Measurements from ENCODE around the gene RPL36AL. TPM values are rescaled to one million over a fixed set of nuclear protein-coding genes. Genes with fewer than 3 reads are reported as not detected.

Gene RPL36AL
- total and polyA plus RNA-seq, 2 experiments from 2014 or later, result 92.5 to 253 TPM

DNA sequence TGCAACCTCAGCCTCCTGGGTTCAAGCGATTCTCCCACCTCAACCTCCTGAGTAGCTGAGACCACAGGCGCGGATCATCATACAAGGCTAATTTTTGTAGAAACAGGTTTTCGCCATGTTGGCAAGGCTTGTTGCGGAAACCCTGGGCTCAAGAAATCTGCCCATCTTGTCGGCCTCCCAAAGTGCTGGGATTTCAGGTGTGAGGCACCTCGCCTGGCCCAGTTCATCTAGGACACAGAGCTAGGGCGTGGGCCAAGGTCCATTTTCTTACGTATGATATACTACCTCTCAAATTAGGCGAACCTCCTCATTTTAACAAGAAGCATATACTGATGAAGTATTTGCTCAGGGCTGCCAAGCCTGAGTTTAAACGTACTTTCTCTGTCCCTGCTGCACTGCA, 36.4 kb downstream of the RPL36AL start:
- Histone ChIP-seq H3K4me1 (ENCODE audit: insufficient read depth) (peaks cover 24% of the 10 kb centered on the region), H4K20me1 (ENCODE audit: insufficient read depth) (peaks cover 14% of the 10 kb centered on the region; the same call in 1 of the 2 replicates), H3K27ac (peak overlapping the region; percentile 1; the same call in 1 of the 2 replicates), H3K9ac (peak overlapping the region; percentile 96), H3K9me3 (ENCODE audit: low read depth) (no peaks in the 10 kb centered on the region), H3K9me2 (ENCODE audit: insufficient read depth) (no peaks in the 10 kb centered on the region), H3K27me3 (replicated peaks; ENCODE audit: insufficient read depth) (no peaks in the 10 kb centered on the region), H2AFZ (no peak overlapping the region), H3K4me2 (ENCODE audit: unreplicated experiment) (peak overlapping the region; percentile 87), H3F3A (ENCODE audit: insufficient read depth) (peaks cover 69% of the 10 kb centered on the region), H3K4me3 (peak overlapping the region; percentile 91), H3K36me3 (ENCODE audit: low read depth) (peaks cover 31% of the 10 kb centered on the region), H3K79me2 (ENCODE audit: insufficient read depth) (peaks cover 71% of the 10 kb centered on the region)
- in situ Hi-C loops (cut with MboI), result no loop called here
- 87% methylated on average over 11 of the region's 11 CpGs for WGBS, 2 experiments (ENCODE audit: low coverage in 1 of 2, low lambda C conversion rate in 2 of 2, missing lambda C conversion rate in 2 of 2)
- TF ChIP-seq EZH2 (IDR thresholded peaks at IDR 0.05; ENCODE audit: insufficient read depth, poor library complexity, severe bottlenecking) (no peak), EZH2phosphoT487 (IDR thresholded peaks at IDR 0.05; ENCODE audit: insufficient read depth, low read depth) (no peak)
- no peak for DNase-seq

DNA sequence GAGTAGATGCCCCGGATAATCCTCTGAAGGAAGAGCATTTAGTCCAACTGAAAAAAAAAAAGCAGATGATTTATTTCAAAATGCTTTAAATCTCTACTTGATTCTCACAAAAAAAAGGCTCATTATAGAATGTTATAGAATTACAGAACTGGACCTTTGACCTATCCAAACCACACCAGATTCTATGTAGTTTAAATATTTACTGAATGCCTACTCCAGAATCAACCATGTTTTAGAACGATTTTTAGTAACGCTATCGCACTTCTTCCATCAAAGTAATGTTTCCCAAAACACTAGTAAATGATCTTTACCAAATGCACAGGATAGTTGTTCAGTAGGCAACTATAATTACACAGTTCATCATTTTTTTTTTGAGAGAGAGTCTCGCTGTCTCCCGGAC, 36.8 kb downstream of the RPL36AL start:
- in situ Hi-C loops (cut with MboI), result no loop called here
- no peak for TF ChIP-seq EZH2phosphoT487 (IDR thresholded peaks at IDR 0.05; ENCODE audit: insufficient read depth, low read depth)
- no peak for TF ChIP-seq EZH2 (IDR thresholded peaks at IDR 0.05; ENCODE audit: insufficient read depth, poor library complexity, severe bottlenecking)
- no peaks in the 10 kb centered on the region for H3K9me3 ChIP-seq (ENCODE audit: low read depth)
- DNase-seq, result no peak
- H2AFZ ChIP-seq, result no peak overlapping the region
- peaks cover 14% of the 10 kb centered on the region; the same call in 1 of the 2 replicates for H4K20me1 ChIP-seq (ENCODE audit: insufficient read depth)
- H3K4me3 ChIP-seq, result peak overlapping the region; percentile 91
- peaks cover 31% of the 10 kb centered on the region for H3K36me3 ChIP-seq (ENCODE audit: low read depth)
- peaks cover 76% of the 10 kb centered on the region for H3K79me2 ChIP-seq (ENCODE audit: insufficient read depth)
- no peak overlapping the region for H3K27ac ChIP-seq
- H3K4me1 ChIP-seq (ENCODE audit: insufficient read depth), result peaks cover 24% of the 10 kb centered on the region
- no peaks in the 10 kb centered on the region for H3K9me2 ChIP-seq (ENCODE audit: insufficient read depth)
- H3K27me3 ChIP-seq (replicated peaks; ENCODE audit: insufficient read depth), result no peaks in the 10 kb centered on the region
- H3F3A ChIP-seq (ENCODE audit: insufficient read depth), result peaks cover 73% of the 10 kb centered on the region
- H3K9ac ChIP-seq, result peak overlapping the region; percentile 96; the same call in 1 of the 2 replicates
- peak overlapping the region; percentile 87 for H3K4me2 ChIP-seq (ENCODE audit: unreplicated experiment)
- 93 to 100% methylated on average over 6 of the region's 6 CpGs for WGBS, 2 experiments (ENCODE audit: low coverage in 1 of 2, low lambda C conversion rate in 2 of 2, missing lambda C conversion rate in 2 of 2)

DNA sequence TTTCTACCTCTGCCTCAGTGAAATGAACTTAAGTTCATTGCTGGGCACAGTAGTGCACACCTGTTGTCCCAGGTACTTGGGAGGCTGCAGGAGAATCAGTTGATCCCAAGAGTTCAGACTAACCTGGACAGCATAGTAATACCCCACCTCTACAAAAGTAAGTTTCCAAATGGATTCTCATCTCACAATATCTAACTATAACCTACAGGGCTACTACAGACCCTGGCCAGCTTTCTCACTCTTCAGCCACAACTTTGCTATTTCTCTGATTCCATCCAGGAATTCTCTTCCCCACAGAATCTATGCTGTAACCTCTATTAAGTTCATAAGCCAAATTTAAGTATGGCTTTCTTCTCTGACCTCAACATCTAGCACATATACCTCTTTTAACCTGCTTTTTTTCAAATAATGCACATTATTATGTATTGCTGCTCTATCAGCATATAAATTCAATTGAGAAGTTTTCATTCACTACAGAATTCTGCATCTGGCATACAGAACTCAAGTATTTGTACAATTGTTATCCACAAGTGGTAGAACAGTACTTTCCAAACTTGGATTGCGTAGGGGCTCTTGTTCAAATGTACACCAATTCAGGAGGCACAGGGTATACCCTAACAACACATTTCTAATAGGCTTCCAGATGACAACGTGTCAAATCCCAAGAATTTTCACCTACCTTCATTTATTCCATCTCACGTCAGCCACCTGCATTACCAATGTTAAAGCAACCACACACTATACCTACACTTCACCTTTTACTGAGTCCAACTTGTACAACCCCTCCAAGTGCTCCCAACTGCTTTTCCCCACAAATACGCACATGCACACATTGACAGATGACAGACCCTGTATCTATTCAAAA, 38.1 kb downstream of the RPL36AL start:
- Histone ChIP-seq H4K20me1 (ENCODE audit: insufficient read depth) (peaks cover 14% of the 10 kb centered on the region; the same call in 1 of the 2 replicates), H2AFZ (no peak overlapping the region), H3K9me2 (ENCODE audit: insufficient read depth) (no peaks in the 10 kb centered on the region), H3K9me3 (ENCODE audit: low read depth) (no peaks in the 10 kb centered on the region), H3K4me3 (no peak overlapping the region), H3K4me2 (ENCODE audit: unreplicated experiment) (peak overlapping the region; percentile 2), H3K27me3 (replicated peaks; ENCODE audit: insufficient read depth) (no peaks in the 10 kb centered on the region), H3K79me2 (ENCODE audit: insufficient read depth) (peaks cover 77% of the 10 kb centered on the region), H3F3A (ENCODE audit: insufficient read depth) (peaks cover 70% of the 10 kb centered on the region), H3K9ac (no peak overlapping the region), H3K36me3 (ENCODE audit: low read depth) (peaks cover 31% of the 10 kb centered on the region), H3K4me1 (ENCODE audit: insufficient read depth) (peaks cover 23% of the 10 kb centered on the region), H3K27ac (0 out of 2 replicates have a peak overlapping the region, but pooled peaks have one; percentile 2)
- DNase-seq, result no peak
- in situ Hi-C loops (cut with MboI), result no loop called here
- TF ChIP-seq EZH2 (IDR thresholded peaks at IDR 0.05; ENCODE audit: insufficient read depth, poor library complexity, severe bottlenecking) (no peak), EZH2phosphoT487 (IDR thresholded peaks at IDR 0.05; ENCODE audit: insufficient read depth, low read depth) (no peak)
- WGBS, 2 experiments (ENCODE audit: low coverage in 1 of 2, low lambda C conversion rate in 2 of 2, missing lambda C conversion rate in 2 of 2), result 77 to 78% methylated on average over 4 of the region's 4 CpGs

DNA sequence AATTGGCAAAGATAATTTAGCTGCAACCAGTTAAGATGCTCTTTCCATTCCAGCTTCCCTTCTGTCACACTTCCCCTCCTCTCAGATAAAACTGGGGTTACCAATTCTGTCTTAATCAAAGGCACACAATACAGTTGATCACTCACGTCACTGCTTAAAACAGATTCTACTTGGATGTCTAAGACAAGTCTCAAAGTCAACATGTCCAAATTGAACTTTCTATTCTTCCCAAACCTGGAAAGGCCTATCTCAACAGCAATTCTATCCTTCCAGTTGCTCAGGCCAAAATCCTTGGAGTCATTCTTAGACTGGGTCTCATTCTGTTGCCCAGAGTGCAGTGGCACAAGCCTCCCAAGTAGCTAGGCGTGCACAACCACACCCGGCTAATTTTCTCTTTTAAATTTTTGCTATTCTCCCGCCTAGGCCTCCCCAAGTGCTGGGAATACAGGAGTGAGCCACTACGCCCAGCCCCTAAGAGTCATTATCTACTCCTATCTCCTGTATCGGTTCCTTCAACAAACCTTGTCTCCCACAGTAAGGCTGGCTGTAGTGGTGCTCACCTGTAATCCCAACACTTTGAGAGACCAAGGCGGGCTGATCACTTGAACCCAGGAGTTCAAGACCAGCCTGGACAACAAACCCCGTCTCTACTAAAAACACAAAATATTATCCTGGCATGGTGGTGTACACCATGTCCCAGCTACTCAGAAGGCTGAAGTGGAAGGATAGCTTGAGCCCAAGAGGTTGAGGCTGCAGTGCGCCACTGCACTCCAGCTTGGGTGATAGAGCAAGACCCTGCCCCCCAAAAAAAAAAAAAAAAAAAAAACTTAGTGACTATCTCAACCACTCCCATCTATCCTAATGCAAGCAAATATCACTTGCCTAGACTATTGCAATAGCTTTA, 39.0 kb downstream of the RPL36AL start:
- no peaks in the 10 kb centered on the region for H3K9me2 ChIP-seq (ENCODE audit: insufficient read depth)
- in situ Hi-C loops (cut with MboI), result no loop called here
- no peak overlapping the region for H3K4me2 ChIP-seq (ENCODE audit: unreplicated experiment)
- TF ChIP-seq EZH2 (IDR thresholded peaks at IDR 0.05; ENCODE audit: insufficient read depth, poor library complexity, severe bottlenecking), result no peak
- TF ChIP-seq EZH2phosphoT487 (IDR thresholded peaks at IDR 0.05; ENCODE audit: insufficient read depth, low read depth), result no peak
- peaks cover 77% of the 10 kb centered on the region for H3K79me2 ChIP-seq (ENCODE audit: insufficient read depth)
- no peak overlapping the region for H2AFZ ChIP-seq
- peaks cover 35% of the 10 kb centered on the region for H3K36me3 ChIP-seq (ENCODE audit: low read depth)
- no peak overlapping the region for H3K4me3 ChIP-seq
- H3K4me1 ChIP-seq (ENCODE audit: insufficient read depth), result peaks cover 19% of the 10 kb centered on the region
- 78 to 82% methylated on average over 9 of the region's 9 CpGs for WGBS, 2 experiments (ENCODE audit: low coverage in 1 of 2, low lambda C conversion rate in 2 of 2, missing lambda C conversion rate in 2 of 2)
- peaks cover 64% of the 10 kb centered on the region for H3F3A ChIP-seq (ENCODE audit: insufficient read depth)
- no peak overlapping the region for H3K27ac ChIP-seq
- H3K9ac ChIP-seq, result no peak overlapping the region
- peaks cover 14% of the 10 kb centered on the region; the same call in 1 of the 2 replicates for H4K20me1 ChIP-seq (ENCODE audit: insufficient read depth)
- no peaks in the 10 kb centered on the region for H3K9me3 ChIP-seq (ENCODE audit: low read depth)
- no peak for DNase-seq
- H3K27me3 ChIP-seq (replicated peaks; ENCODE audit: insufficient read depth), result no peaks in the 10 kb centered on the region

Measured in GM23248 (cell line).